A549 (cell line): Measurements from ENCODE around the gene C10orf67.

Source experiments
- CEBPB ChIP-seq, 2 experiments: fragments of >200 bp in 1 of 2; sonication (Bioruptor Twin) in 1 of 2; formaldehyde crosslinking in 1 of 2; IDR thresholded peaks; 2 replicates each; pipeline ENCODE4 v1.6.1; 2012 to 2016
- TF ChIP-seq, protein P1 (sequence below): fragments of >200 bp; sonication (Bioruptor Twin); formaldehyde crosslinking; IDR thresholded peaks from 3 replicates; pipeline ENCODE4 v1.5.1; 2016
- TF ChIP-seq, protein P2 (sequence below): IDR thresholded peaks from 2 replicates; pipeline ENCODE4 v1.6.1; 2012; ENCODE audit warnings: low read depth, borderline replicate concordance

GRCh38 chr10:23193435-23194074 is 151.0 kb downstream of the C10orf67 start:
- TF ChIP-seq, protein P1, sequence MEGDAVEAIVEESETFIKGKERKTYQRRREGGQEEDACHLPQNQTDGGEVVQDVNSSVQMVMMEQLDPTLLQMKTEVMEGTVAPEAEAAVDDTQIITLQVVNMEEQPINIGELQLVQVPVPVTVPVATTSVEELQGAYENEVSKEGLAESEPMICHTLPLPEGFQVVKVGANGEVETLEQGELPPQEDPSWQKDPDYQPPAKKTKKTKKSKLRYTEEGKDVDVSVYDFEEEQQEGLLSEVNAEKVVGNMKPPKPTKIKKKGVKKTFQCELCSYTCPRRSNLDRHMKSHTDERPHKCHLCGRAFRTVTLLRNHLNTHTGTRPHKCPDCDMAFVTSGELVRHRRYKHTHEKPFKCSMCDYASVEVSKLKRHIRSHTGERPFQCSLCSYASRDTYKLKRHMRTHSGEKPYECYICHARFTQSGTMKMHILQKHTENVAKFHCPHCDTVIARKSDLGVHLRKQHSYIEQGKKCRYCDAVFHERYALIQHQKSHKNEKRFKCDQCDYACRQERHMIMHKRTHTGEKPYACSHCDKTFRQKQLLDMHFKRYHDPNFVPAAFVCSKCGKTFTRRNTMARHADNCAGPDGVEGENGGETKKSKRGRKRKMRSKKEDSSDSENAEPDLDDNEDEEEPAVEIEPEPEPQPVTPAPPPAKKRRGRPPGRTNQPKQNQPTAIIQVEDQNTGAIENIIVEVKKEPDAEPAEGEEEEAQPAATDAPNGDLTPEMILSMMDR: no peak
- TF ChIP-seq, protein P2, sequence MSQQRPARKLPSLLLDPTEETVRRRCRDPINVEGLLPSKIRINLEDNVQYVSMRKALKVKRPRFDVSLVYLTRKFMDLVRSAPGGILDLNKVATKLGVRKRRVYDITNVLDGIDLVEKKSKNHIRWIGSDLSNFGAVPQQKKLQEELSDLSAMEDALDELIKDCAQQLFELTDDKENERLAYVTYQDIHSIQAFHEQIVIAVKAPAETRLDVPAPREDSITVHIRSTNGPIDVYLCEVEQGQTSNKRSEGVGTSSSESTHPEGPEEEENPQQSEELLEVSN: no peak
- no peak for TF ChIP-seq CEBPB (IDR thresholded peaks at IDR 0.05)
